IMR-90 (cell line): ENCODE measurements around the gene DNAJC6. TPM values are rescaled to one million over a fixed set of nuclear protein-coding genes. Genes with fewer than 3 reads are reported as not detected.

Experiments
- ATAC-seq: fragments of 200-7000 bp; cut with Tn5 transposase; 2 replicates; pipeline ENCODE4 v1.9.1; 2020; ENCODE audit warnings: low read depth, mild to moderate bottlenecking, moderate library complexity
- BruUV-seq: library from RNA; stranded (reverse); fragments of 400-500 nt; replicated peaks from 2 replicates; lab custom pipeline; 2021; lab: Mats Ljungman, UMichigan
- CTCF ChIA-PET: fragments of 300-600 bp; formaldehyde crosslinking; extraction: SDS; loops from one replicate; lab custom pipeline; 2021; ENCODE audit warnings: antibody characterized with exemption; lab: Yijun Ruan, JAX
- POLR2A ChIA-PET: fragments of 300-600 bp; sonication (Branson Sonifier 250); formaldehyde crosslinking; loops from one replicate; lab custom pipeline; 2022; ENCODE audit warnings: antibody characterized with exemption; ENCODE audit not compliant: unreplicated experiment; lab: Charles Lee
- DNase-seq: peaks from one replicate; pipeline ENCODE4 v3.0.0; 2013
- H2AFZ ChIP-seq: replicated peaks from 2 replicates; pipeline ENCODE3; 2013; ENCODE audit warnings: low read length, mild to moderate bottlenecking; ENCODE audit not compliant: poor library complexity
- H2AK5ac ChIP-seq: 2 replicates; pipeline ENCODE4 v1.6.1; 2013; ENCODE audit warnings: low read depth, low read length, inconsistent platforms
- H2AK9ac ChIP-seq: replicated peaks from 2 replicates; pipeline ENCODE3; 2013; ENCODE audit warnings: mild to moderate bottlenecking, low read depth, low read length, moderate library complexity; ENCODE audit not compliant: poor library complexity
- H2BK120ac ChIP-seq: 2 replicates; pipeline ENCODE4 v1.6.1; 2013; ENCODE audit warnings: low read depth, low read length, inconsistent platforms
- H2BK15ac ChIP-seq: 3 replicates; pipeline ENCODE4 v1.6.1; 2013; ENCODE audit warnings: low read depth, low read length, inconsistent platforms
- H2BK20ac ChIP-seq: 2 replicates; pipeline ENCODE4 v1.6.1; 2013; ENCODE audit warnings: low read depth, mild to moderate bottlenecking, inconsistent platforms, low read length, moderate library complexity
- H2BK5ac ChIP-seq: 2 replicates; pipeline ENCODE4 v1.6.1; 2013; ENCODE audit warnings: mild to moderate bottlenecking, low read depth, low read length, inconsistent platforms; ENCODE audit not compliant: poor library complexity, severe bottlenecking
- H3K14ac ChIP-seq: replicated peaks from 2 replicates; pipeline ENCODE4 v1.6.1; 2013; ENCODE audit warnings: low read depth, low read length, inconsistent platforms
- H3K18ac ChIP-seq: 2 replicates; pipeline ENCODE4 v1.6.1; 2013; ENCODE audit warnings: low read depth, low read length, control low read depth
- H3K23ac ChIP-seq: 2 replicates; pipeline ENCODE4 v1.6.1; 2013; ENCODE audit warnings: low read depth, low read length, inconsistent platforms
- H3K27ac ChIP-seq: 2 replicates; pipeline ENCODE4 v1.5.1; 2013; ENCODE audit warnings: mild to moderate bottlenecking, control low read depth, low read length; ENCODE audit not compliant: insufficient read depth
- H3K27me3 ChIP-seq: 2 replicates; pipeline ENCODE4 v1.6.1; 2013; ENCODE audit warnings: low read length; ENCODE audit not compliant: control insufficient read depth, insufficient read depth
- H3K36me3 ChIP-seq: 2 replicates; pipeline ENCODE4 v1.6.1; 2013; ENCODE audit warnings: low read length, mixed read lengths; ENCODE audit not compliant: control insufficient read depth, insufficient read depth
- H3K4ac ChIP-seq: 2 replicates; pipeline ENCODE4 v1.6.1; 2013; ENCODE audit warnings: low read depth, low read length, inconsistent platforms
- H3K4me1 ChIP-seq: 2 replicates; pipeline ENCODE4 v1.6.1; 2013; ENCODE audit warnings: low read length, mixed read lengths; ENCODE audit not compliant: control insufficient read depth, insufficient read depth
- H3K4me2 ChIP-seq: 2 replicates; pipeline ENCODE4 v1.6.1; 2013; ENCODE audit warnings: low read depth, mild to moderate bottlenecking, control low read depth, low read length, moderate library complexity
- H3K4me3 ChIP-seq: 2 replicates; pipeline ENCODE4 v1.5.1; 2013; ENCODE audit warnings: low read depth, mild to moderate bottlenecking, control low read depth, low read length, moderate library complexity; ENCODE audit not compliant: insufficient read depth
- H3K56ac ChIP-seq: 2 replicates; pipeline ENCODE4 v1.6.1; 2013; ENCODE audit warnings: low read length, inconsistent platforms; ENCODE audit not compliant: insufficient read depth; ENCODE audit errors: extremely low read depth
- H3K79me1 ChIP-seq, 2 experiments: 2 replicates each; pipeline ENCODE4 v1.6.1; 2013; ENCODE audit warnings: low read length in 2 of 2, inconsistent platforms in 1 of 2, low read depth in 1 of 2
- H3K9ac ChIP-seq: 2 replicates; pipeline ENCODE4 v1.6.1; 2013; ENCODE audit warnings: low read depth, low read length, control low read depth
- H3K9me1 ChIP-seq: 2 replicates; pipeline ENCODE4 v1.6.1; 2013; ENCODE audit warnings: low read length, inconsistent platforms; ENCODE audit not compliant: insufficient read depth
- H3K9me3 ChIP-seq: 2 replicates; pipeline ENCODE4 v1.6.1; 2013; ENCODE audit warnings: low read length; ENCODE audit not compliant: control insufficient read depth, insufficient read depth
- H4K20me1 ChIP-seq: 2 replicates; pipeline ENCODE4 v1.6.1; 2013; ENCODE audit warnings: low read length, inconsistent platforms; ENCODE audit not compliant: insufficient read depth
- H4K5ac ChIP-seq: 2 replicates; pipeline ENCODE4 v1.6.1; 2013; ENCODE audit warnings: mild to moderate bottlenecking, low read depth, low read length, control low read depth
- H4K8ac ChIP-seq, 2 experiments: 2 replicates each; pipeline ENCODE4 v1.6.1; 2013; ENCODE audit warnings: low read depth in 2 of 2, low read length in 2 of 2, control low read depth in 1 of 2, inconsistent platforms in 1 of 2
- H4K91ac ChIP-seq: 2 replicates; pipeline ENCODE4 v1.6.1; 2013; ENCODE audit warnings: low read depth, low read length, inconsistent platforms; ENCODE audit not compliant: insufficient read depth
- BHLHE40 ChIP-seq: fragments of 150-350 bp; IDR thresholded peaks from 2 replicates; pipeline ENCODE4 v1.6.1; 2016; ENCODE audit warnings: mild to moderate bottlenecking, low read depth, low read length
- CEBPB ChIP-seq: IDR thresholded peaks from 2 replicates; pipeline ENCODE4 v1.6.1; 2012; ENCODE audit warnings: low read depth, low read length, improper control_type of control experiment
- WGBS, 2 experiments: methylation state at CpG; one replicate each; pipeline versions ENCODE4 v1.1.5 to v1.1.7; 2013; ENCODE audit warnings: missing lambda C conversion rate in 2 of 2; ENCODE audit not compliant: insufficient read length in 1 of 2; ENCODE audit errors: extremely low coverage in 2 of 2; 5-methylcytosine and 5-hydroxymethylcytosine counted together
- dilution Hi-C: fragments of 300-500 bp; cut with HindIII; formaldehyde crosslinking; loops from one replicate; pipeline ENCODE4 v1.14.3; 2018; ENCODE audit warnings: low sequenced_read_pairs; ENCODE audit not compliant: unreplicated experiment
- in situ Hi-C: fragments of 300-500 bp; cut with MboI; formaldehyde crosslinking; loops from 3 replicates; pipeline ENCODE4 v1.14.3; 2019; ENCODE audit warnings: low sequenced_read_pairs, inconsistent platforms, mixed read lengths
- intact Hi-C: fragments of 100-400 bp; cut with micrococcal nuclease; formaldehyde crosslinking; loops from 2 replicates; pipeline ENCODE4 v1.10.0; 2022
- polyA plus RNA-seq, 3 experiments: library from polyadenylated mRNA; depleted of rRNA; stranded (reverse); fragments of >200 nt; gene quantifications; 2 replicates each; pipeline ENCODE4 v1.2.3, GENCODE V29; 2012; ENCODE audit warnings: low replicate concordance in 1 of 3
- total RNA-seq: library from RNA; depleted of rRNA; stranded (reverse); fragments of >200 nt; gene quantifications from 2 replicates; pipeline ENCODE4 v1.2.3, GENCODE V29; 2012

The DNAJC6 gene
- total and polyA plus RNA-seq, 2 of the 4 experiments (the other 2 are of a cell fraction) = 0.05 to 0.18 TPM

DNA sequence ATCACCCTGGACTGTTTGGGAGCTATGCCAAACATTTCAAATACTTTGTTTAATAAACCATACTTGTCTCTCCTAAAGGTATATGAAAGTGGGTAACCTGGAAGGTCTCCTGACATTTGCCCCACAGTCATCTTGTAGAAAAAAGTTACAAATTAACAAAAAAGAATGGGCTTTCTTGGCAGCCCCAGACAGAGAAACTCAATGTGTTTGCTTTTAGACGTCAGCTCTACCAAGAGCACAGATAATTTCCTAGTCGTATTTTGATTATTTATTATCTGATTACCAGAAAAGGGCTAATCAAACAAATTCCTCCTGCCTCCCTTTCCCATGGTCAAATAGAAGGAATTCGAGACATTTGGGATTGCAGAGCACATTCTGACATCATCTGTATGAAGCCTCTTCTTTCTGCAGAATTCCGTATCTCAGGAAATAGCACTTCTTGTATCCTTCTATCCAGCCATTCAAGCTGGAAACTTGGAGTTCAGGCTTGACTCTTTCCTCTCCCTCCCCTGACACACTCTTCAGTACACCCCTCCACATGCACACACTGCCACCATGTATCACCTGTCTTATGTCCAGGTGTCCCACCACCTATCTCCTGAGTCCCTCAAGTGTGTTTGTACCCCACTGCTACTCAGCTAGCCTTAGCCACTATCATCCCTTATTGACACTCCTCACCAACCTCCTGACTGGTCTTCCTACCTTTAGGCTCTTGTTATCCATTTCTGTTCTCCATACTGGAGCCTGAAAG, 68.3 kb downstream of the DNAJC6 start:
- no peaks in the 10 kb centered on the region for H3K9me3 ChIP-seq
- H2BK120ac ChIP-seq = no peak overlapping the region
- H3K4ac ChIP-seq = no peak overlapping the region
- H3K27ac ChIP-seq = no peak overlapping the region
- H4K20me1 ChIP-seq = no peaks in the 10 kb centered on the region
- no peaks in the 10 kb centered on the region for H3K79me1 ChIP-seq
- no peaks in the 10 kb centered on the region for H3K4me1 ChIP-seq
- H2AK5ac ChIP-seq = no peak overlapping the region
- no peaks in the 10 kb centered on the region for H3K36me3 ChIP-seq
- BruUV-seq = no TSS peak
- DNase-seq (no peak), ATAC-seq (no peak)
- no peaks in the 10 kb centered on the region for H3K27me3 ChIP-seq
- no peak overlapping the region for H4K5ac ChIP-seq
- no peaks in the 10 kb centered on the region for H3K9me1 ChIP-seq
- no peak overlapping the region for H4K8ac ChIP-seq
- no peak overlapping the region for H3K4me3 ChIP-seq
- no peak overlapping the region for H3K4me2 ChIP-seq
- no peak overlapping the region for H3K14ac ChIP-seq
- WGBS, 2 experiments = 11% methylated on average over 2 of the region's 4 CpGs; no CpG with 5 or more reads in 1 of the 2 experiments
- CTCF ChIA-PET = interaction anchor here (0.6 kb wide), 1 partner anchor 16 kb away, joined by 3 read pairs; no protein-coding TSS in a partner anchor
- no peak overlapping the region for H2AFZ ChIP-seq
- H3K23ac ChIP-seq = no peak overlapping the region
- POLR2A ChIA-PET = no interaction called here
- H3K56ac ChIP-seq = no peak overlapping the region
- H2BK5ac ChIP-seq = no peak overlapping the region
- H2AK9ac ChIP-seq = no peak overlapping the region
- no peak overlapping the region for H3K18ac ChIP-seq
- dilution Hi-C loops (no loop called here), intact Hi-C loops (no loop called here), in situ Hi-C loops (no loop called here)
- no peak overlapping the region for H4K91ac ChIP-seq
- TF ChIP-seq CEBPB = no peak
- TF ChIP-seq BHLHE40 = no peak
- H3K9ac ChIP-seq = no peak overlapping the region
- no peak overlapping the region for H2BK15ac ChIP-seq
- H2BK20ac ChIP-seq = no peak overlapping the region
